Measurements from ENCODE around the gene TSPAN9. TPM values are rescaled to one million over a fixed set of nuclear protein-coding genes. Genes with fewer than 3 reads are reported as not detected.

The TSPAN9 gene
- total RNA-seq, 1 experiment from 2014 or later: 11.0 TPM

GRCh38 chr12:3219233-3219632 lies 142.1 kb downstream of the TSPAN9 start:
- DNase-seq (ENCODE audit: low read depth): no peak
- in situ Hi-C loops (cut with HindIII; ENCODE audit: low pct_unique_long_range_greater_than_20kb, low sequenced_read_pairs): no loop called here

GRCh38 chr12:3220382-3221321 lies 143.5 kb downstream of the TSPAN9 start:
- DNase-seq (ENCODE audit: low read depth): no peak
- in situ Hi-C loops (cut with HindIII; ENCODE audit: low pct_unique_long_range_greater_than_20kb, low sequenced_read_pairs): no loop called here

- in situ Hi-C loops (cut with HindIII; ENCODE audit: low pct_unique_long_range_greater_than_20kb, low sequenced_read_pairs): no loop called here
These were observed 145.1 kb downstream of the TSPAN9 start for GRCh38 chr12:3222306-3222705.

GRCh38 chr12:3222979-3223378 lies 145.8 kb downstream of the TSPAN9 start:
- DNase-seq (ENCODE audit: low read depth): no peak
- in situ Hi-C loops (cut with HindIII; ENCODE audit: low pct_unique_long_range_greater_than_20kb, low sequenced_read_pairs): no loop called here

More at GRCh38 chr12:3222306-3222705, 145.1 kb downstream of the TSPAN9 start:
- no peak for DNase-seq (ENCODE audit: low read depth)

- in situ Hi-C loops (cut with HindIII; ENCODE audit: low pct_unique_long_range_greater_than_20kb, low sequenced_read_pairs): no loop called here
- no peak for DNase-seq (ENCODE audit: low read depth)
These were observed 146.7 kb downstream of the TSPAN9 start for GRCh38 chr12:3223601-3224529.

- in situ Hi-C loops (cut with HindIII; ENCODE audit: low pct_unique_long_range_greater_than_20kb, low sequenced_read_pairs): no loop called here
- DNase-seq (ENCODE audit: low read depth): no peak
These were observed 147.3 kb downstream of the TSPAN9 start for GRCh38 chr12:3224530-3224903.

- in situ Hi-C loops (cut with HindIII; ENCODE audit: low pct_unique_long_range_greater_than_20kb, low sequenced_read_pairs): no loop called here
- no peak for DNase-seq (ENCODE audit: low read depth)
These were observed 148.1 kb downstream of the TSPAN9 start for GRCh38 chr12:3225154-3225795.

GRCh38 chr12:3225796-3226180 lies 148.6 kb downstream of the TSPAN9 start:
- in situ Hi-C loops (cut with HindIII; ENCODE audit: low pct_unique_long_range_greater_than_20kb, low sequenced_read_pairs): no loop called here
- no peak for DNase-seq (ENCODE audit: low read depth)

- DNase-seq (ENCODE audit: low read depth): no peak
- in situ Hi-C loops (cut with HindIII; ENCODE audit: low pct_unique_long_range_greater_than_20kb, low sequenced_read_pairs): no loop called here
These were observed 149.1 kb downstream of the TSPAN9 start for GRCh38 chr12:3226264-3226663.

GRCh38 chr12:3227076-3227975 lies 150.1 kb downstream of the TSPAN9 start:
- in situ Hi-C loops (cut with HindIII; ENCODE audit: low pct_unique_long_range_greater_than_20kb, low sequenced_read_pairs): no loop called here

GRCh38 chr12:3228552-3228951 lies 151.4 kb downstream of the TSPAN9 start:
- DNase-seq (ENCODE audit: low read depth): no peak
- in situ Hi-C loops (cut with HindIII; ENCODE audit: low pct_unique_long_range_greater_than_20kb, low sequenced_read_pairs): no loop called here

More at GRCh38 chr12:3227076-3227975, 150.1 kb downstream of the TSPAN9 start:
- DNase-seq (ENCODE audit: low read depth): no peak

GRCh38 chr12:3229577-3229976 lies 152.4 kb downstream of the TSPAN9 start:
- DNase-seq (ENCODE audit: low read depth): no peak
- in situ Hi-C loops (cut with HindIII; ENCODE audit: low pct_unique_long_range_greater_than_20kb, low sequenced_read_pairs): no loop called here

- DNase-seq (ENCODE audit: low read depth): no peak
- in situ Hi-C loops (cut with HindIII; ENCODE audit: low pct_unique_long_range_greater_than_20kb, low sequenced_read_pairs): no loop called here
These were observed 153.7 kb downstream of the TSPAN9 start for GRCh38 chr12:3230758-3231375.

- in situ Hi-C loops (cut with HindIII; ENCODE audit: low pct_unique_long_range_greater_than_20kb, low sequenced_read_pairs): no loop called here
- DNase-seq (ENCODE audit: low read depth): no peak
These were observed 154.3 kb downstream of the TSPAN9 start for GRCh38 chr12:3231399-3231876.

- DNase-seq (ENCODE audit: low read depth): no peak
- in situ Hi-C loops (cut with HindIII; ENCODE audit: low pct_unique_long_range_greater_than_20kb, low sequenced_read_pairs): no loop called here
These were observed 156.6 kb downstream of the TSPAN9 start for GRCh38 chr12:3233797-3234196.

GRCh38 chr12:3236345-3237187 lies 159.4 kb downstream of the TSPAN9 start:
- in situ Hi-C loops (cut with HindIII; ENCODE audit: low pct_unique_long_range_greater_than_20kb, low sequenced_read_pairs): no loop called here
- peak; percentile 61 for DNase-seq (ENCODE audit: low read depth)
